Stimulated activated CD8-positive, alpha-beta memory T cell treated with anti-CD3 and anti-CD28 coated beads, Interleukin-4, amount 100 ng/mL, for 1 hour (primary cell): ENCODE results near the gene CNTNAP2.
"Not testable (repeated sequence)": the region's sequence is repeated elsewhere in the genome, so short reads cannot be mapped to it uniquely, and the experiment has no call there.

Experiments used
- DNase-seq, 2 donors: peaks; one replicate each; pipeline ENCODE4 v3.0.0-alpha.2; 2020; ENCODE audit warnings: low read depth in 2 of 2, low spot score in 1 of 2

The CNTNAP2 gene

DNA sequence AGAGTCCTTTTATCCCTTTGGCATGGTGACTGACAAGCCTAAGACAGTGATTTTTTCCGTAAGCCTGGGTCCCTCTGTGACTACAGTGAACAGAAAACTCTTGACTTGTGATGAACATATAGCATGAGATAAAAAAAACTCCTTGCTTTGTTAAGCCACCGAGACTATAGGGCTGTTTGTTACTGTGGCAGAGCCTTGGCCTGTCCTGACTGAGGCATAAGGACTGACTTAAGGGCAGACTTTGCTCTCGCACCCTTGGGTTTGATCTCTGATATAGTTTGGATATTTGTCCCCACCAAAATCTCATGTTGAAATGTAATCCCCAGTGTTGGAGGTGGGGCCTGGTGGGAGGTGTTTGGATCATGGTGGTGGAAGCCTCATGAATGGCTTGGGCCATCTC is 2157.5 kb downstream of the CNTNAP2 start:
- DNase-seq, result no peak

DNA sequence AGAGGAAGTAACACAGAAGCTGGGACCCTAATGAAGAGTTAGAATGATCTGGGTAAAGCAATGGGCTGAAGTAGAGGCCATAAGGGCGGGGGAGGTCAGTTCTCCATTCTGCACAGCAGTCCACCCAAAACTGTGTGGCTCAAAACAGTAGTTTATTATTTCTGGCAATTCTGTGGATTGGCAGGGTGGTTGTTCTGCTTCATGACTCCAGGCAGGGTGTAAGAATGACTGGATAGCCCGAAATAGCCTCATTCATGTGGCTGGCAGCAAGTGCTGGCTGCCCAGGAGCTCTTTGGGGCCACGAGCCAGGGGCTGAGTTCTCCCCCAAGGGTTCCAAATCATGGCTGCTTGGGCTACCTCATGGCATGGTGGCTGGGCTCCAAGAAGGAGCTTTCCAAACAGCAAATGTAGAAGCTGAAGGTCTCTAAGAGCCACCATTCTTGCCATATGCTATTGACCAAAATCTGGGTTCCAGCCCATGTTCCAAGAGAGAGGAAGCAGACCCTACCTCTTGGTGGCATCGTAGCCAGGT is 2158.8 kb downstream of the CNTNAP2 start:
- DNase-seq, result no peak

GRCh38 chr7:148276314-148277041 is 2159.9 kb downstream of the CNTNAP2 start:
- DNase-seq, result no peak

DNA sequence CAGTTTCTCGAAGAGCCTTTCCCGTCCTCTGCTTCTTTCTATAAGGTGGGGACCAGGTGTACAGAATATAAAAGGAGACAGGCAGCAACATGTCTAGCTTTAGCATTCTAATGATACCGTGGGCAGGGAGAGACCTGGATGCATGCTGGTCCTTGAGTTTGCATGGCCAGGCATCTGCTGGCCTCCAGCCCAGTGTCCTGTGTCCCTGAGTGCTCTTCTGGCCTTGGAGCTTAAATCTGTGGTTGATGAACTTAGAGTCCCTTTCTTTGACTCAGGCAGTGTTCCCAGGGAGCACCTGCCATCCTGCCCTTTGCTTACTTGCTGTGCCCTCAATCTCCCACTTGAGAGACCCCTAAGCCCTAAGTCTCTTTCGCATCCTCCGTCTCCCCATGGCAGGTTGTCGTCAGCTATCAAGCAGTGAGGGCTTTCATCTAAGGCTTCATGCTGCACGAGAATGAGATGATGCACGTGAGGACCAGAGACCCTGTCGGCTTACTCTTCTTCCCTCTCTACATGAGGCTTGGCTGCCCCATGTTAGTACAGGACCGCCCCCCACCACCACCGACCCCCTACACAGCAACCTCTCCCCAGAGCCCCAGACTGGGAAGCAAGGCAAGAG is 2160.6 kb downstream of the CNTNAP2 start:
- no peak for DNase-seq

DNA sequence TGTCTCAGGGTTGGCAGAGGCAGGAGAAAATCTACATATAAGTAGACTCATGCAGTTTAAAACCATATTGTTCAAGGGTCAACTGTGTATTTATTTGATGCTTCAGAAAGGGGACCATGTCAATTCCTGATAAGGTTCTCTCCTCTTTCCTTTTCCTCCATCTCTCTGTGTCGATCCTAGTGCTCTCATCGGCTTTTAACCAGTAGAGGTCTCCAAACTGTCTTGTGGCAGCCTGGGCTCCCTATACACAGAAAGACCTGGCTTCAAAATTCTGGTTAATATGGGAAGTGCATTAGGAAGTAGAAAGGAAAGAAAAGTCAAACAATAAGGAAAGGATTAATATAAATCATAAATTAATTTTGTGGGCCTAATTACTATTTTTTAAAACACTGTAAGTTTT is 2169.5 kb downstream of the CNTNAP2 start:
- no peak for DNase-seq

GRCh38 chr7:148287538-148287937 is 2170.9 kb downstream of the CNTNAP2 start:
- no peak for DNase-seq

GRCh38 chr7:148288592-148289151 is 2172.1 kb downstream of the CNTNAP2 start:
- no peak for DNase-seq

DNA sequence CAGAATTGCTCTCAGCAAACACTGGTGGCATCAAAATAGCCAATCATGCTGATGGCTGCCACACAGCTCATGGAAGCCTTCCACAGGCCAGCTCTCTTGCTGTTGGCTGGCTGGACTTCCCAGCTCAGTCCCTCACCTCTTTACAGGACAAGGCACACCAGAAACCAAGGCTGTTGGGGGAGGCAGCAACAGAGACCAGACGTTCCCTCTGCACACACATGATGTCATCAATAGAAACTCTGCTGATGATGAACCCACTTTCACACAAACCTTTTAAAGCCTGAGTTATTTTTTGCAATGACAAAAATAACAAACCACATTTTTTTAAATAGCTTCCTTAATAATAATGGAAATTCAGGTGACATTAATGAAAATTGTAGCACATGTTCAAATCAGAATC is 2173.0 kb downstream of the CNTNAP2 start:
- no peak for DNase-seq

GRCh38 chr7:148290538-148290937 is 2173.9 kb downstream of the CNTNAP2 start:
- DNase-seq, result no peak

- DNase-seq, result no peak
Measured at GRCh38 chr7:148291799-148292198, 2175.2 kb downstream of the CNTNAP2 start.

- DNase-seq, result no peak
Measured at GRCh38 chr7:148296994-148297644, 2180.5 kb downstream of the CNTNAP2 start.

GRCh38 chr7:148298768-148299167 is 2182.2 kb downstream of the CNTNAP2 start:
- not testable (repeated sequence) for DNase-seq

- no peak for DNase-seq
Measured at GRCh38 chr7:148299350-148300276, 2183.0 kb downstream of the CNTNAP2 start.

- not testable (repeated sequence) for DNase-seq
Measured at GRCh38 chr7:148302436-148302835, 2185.8 kb downstream of the CNTNAP2 start.

GRCh38 chr7:148303295-148304082 is 2186.9 kb downstream of the CNTNAP2 start:
- DNase-seq, result no peak

- DNase-seq, result no peak
Measured at GRCh38 chr7:148304083-148304335, 2187.4 kb downstream of the CNTNAP2 start.

- DNase-seq, result no peak
Measured at GRCh38 chr7:148304456-148304855, 2187.9 kb downstream of the CNTNAP2 start.

GRCh38 chr7:148306759-148307158 is 2190.2 kb downstream of the CNTNAP2 start:
- DNase-seq, result no peak

- no peak for DNase-seq
Measured at GRCh38 chr7:148318102-148318811, 2201.7 kb downstream of the CNTNAP2 start.

- no peak for DNase-seq
Measured at GRCh38 chr7:148318838-148319237, 2202.2 kb downstream of the CNTNAP2 start.
